Activated T-cell treated with anti-CD3 and anti-CD28 coated beads, Interleukin-2, amount 50 U/mL, for 1 hour (primary cell): Measurements from ENCODE around the gene CD6.

Experiments used
- DNase-seq: peaks from one replicate; pipeline ENCODE4 v3.0.0-alpha.2; 2020

Gene CD6

GRCh38 chr11:60971520-60971919 lies at the start of gene CD6:
Gene CD6 (plus strand): TSS chr11:60971680. CDS start chr11:60971866, 186 bp downstream.
- peak; percentile 75 for DNase-seq

- no peak for DNase-seq
Measured at GRCh38 chr11:60921777-60922335, 49.6 kb upstream of the CD6 start.

DNA sequence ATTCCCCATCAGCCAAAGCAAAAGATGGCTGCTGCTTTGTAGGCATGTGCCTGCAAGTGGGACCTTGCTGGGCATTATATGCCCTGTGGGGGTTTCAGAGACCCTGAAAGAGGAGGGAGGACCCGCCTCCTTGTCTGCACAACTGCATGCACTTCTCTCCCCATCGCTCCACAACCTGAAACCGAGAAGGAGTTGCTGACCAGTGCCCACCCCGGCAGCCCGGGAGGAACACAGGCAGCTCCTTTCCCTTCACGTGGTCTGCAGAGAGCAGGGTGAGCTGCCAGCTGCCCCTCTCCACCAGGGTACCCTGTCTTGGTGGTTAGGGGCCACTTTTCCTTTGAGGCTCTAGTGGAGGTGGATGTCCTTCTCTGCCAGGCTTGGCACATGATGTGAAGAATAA lies 48.6 kb upstream of the CD6 start:
- DNase-seq = no peak

DNA sequence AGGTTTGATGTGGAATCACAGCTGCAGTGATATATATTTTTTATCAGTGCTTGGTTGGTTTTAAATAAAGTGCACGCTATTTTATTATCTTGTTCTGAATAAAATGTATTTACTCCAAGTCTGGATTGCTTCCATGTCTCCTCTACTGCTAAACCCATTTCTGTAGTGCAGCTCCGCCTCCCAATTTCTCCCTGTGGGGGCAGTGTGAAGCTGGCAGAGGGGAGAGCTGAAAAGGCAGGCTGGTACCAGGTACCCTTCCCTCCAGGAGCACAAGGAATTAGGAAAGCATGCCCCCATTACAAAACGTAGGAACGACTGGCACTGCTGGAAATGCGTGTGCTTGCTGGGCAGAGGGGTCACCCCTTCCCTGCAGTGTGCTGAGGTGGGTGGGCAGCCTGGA lies 48.2 kb upstream of the CD6 start:
- no peak for DNase-seq

DNA sequence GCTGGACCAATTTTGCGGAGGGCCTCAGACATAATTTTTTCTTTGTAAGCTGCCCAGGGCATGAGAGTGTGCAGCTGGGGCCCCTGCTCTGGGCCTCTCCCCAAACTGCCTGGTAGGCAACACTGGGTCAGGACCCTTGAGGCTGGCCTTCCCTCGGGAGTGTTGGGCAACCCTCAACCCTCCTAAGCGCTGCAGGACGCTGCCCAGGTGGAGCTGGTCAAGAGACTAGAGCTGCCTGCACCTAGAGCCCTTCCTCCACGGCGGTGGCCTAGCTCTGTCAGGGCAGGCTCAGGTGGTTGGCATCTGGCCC lies 47.7 kb upstream of the CD6 start:
- no peak for DNase-seq

- DNase-seq = no peak
Measured at GRCh38 chr11:60924110-60924905, 47.2 kb upstream of the CD6 start, which contains the start of gene TMEM132A. Gene TMEM132A (plus strand): TSS chr11:60924460. CDS start chr11:60924634, 174 bp downstream.

GRCh38 chr11:60924906-60925853 lies 46.3 kb upstream of the CD6 start:
- DNase-seq = no peak

DNA sequence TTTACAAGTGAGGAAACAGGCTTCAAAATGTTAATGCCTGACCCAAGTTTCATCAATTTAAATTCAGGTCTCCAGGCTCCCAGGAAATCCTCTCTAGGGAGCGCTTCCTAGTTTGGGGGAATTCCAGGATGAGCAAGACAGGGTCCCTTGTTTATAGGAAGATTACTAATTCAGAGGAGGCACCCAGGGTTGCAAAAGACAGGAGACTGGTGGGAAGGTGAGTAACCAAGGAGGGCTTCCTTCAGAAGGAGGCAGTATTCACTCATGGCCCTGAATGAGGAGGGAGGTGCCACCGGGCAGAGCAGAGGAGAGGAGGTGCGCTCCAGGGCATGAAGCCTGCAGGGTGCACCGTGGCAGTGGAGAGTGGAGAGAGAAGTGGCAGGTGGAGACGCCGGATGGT lies 45.6 kb upstream of the CD6 start:
- no peak for DNase-seq

DNA sequence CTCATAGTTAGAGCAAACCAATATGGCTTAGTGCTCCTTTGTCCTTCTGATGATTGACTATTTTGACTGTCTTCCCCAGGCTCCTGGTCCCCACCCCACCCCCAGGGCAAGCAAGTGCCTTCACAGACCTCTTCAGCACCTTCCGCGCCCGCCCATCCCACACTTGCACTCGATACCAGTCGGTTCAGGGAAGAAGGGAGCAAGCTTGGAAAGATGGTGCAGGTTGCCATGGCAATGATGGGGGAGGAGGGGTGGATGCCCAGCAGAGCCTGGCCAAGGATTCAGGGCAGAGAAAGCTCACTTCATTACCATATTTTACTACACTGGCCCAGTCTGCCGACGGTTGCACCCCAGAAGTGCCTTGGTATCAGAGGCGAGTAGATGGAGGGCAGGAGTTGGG lies 45.0 kb upstream of the CD6 start:
- no peak for DNase-seq

DNA sequence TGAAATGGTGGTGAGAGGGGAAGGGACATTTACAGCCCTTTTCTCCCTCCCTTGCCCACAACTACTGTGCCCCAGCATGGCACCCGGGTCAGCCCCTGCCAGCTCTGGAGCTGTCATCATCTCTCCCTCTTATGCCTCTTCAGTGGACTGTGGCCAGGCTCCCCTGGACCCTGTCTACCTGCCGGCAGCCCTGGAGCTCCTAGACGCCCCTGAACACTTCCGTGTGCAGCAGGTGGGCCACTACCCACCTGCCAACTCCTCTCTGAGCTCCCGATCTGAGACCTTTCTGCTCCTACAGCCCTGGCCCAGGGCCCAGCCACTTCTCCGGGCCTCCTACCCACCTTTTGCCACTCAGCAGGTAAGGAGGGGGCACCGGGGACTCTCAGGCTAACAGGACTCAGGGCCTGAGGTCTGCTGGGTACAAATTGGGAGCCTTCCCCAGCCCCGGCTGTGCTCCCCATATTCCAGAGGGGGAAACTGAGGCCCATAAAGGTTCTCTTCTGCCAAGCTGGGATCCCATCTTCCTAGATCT lies 44.4 kb upstream of the CD6 start:
- DNase-seq = no peak

DNA sequence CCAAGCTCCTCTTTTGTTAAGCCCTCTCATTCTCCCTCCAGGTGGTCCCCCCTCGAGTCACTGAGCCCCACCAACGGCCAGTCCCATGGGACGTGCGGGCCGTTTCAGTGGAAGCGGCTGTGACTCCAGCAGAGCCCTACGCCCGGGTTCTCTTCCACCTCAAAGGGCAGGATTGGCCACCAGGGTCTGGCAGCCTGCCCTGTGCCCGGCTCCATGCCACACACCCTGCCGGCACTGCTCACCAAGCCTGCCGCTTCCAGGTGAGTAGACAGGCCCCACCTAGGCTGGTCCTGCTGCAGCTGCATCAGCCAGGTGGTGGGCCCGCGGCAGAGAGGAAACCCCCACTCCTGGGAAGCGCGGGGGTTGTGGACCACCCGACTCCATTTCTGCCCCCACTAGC lies 43.9 kb upstream of the CD6 start:
- DNase-seq = no peak

- no peak for DNase-seq
Measured at GRCh38 chr11:60928563-60929001, 42.9 kb upstream of the CD6 start.

DNA sequence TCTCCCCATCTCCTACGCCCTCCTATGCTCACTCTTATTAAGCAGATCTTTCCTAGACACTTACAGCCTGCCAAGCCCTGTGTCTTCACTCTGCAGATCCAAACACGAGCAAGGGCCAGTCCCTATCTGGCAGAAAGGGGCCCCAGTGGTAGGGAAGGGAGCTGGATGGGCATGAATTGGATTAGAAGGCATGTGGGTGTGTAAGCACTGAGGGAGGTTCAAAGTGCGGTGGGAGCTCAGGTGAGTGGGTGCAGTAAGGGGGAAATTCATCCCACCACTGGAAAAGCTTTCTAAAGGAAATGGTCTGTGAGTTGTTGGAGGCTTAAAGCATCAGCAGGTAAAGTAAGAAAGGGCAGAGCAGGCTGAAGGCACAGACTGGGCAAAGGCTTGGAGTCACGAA lies 41.7 kb upstream of the CD6 start:
- DNase-seq = no peak

DNA sequence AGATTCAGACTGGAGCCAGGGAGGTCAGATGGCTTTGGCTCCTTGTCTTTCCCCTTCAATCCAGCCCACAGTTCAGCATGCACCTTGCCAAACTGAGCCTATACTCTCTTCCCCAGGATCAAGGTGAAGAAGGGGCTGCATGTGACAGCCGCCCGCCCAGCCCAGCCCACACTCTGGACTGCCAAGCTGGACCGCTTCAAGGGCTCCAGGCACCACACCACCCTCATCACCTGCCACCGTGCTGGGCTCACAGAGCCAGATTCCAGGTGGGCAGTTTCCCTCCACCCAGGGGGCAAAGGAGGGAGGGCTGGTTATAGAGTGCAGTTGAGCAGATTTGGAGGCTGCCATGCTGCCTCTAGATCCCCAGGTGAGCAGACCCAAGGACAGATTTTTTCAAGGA lies 41.1 kb upstream of the CD6 start:
- DNase-seq = no peak

DNA sequence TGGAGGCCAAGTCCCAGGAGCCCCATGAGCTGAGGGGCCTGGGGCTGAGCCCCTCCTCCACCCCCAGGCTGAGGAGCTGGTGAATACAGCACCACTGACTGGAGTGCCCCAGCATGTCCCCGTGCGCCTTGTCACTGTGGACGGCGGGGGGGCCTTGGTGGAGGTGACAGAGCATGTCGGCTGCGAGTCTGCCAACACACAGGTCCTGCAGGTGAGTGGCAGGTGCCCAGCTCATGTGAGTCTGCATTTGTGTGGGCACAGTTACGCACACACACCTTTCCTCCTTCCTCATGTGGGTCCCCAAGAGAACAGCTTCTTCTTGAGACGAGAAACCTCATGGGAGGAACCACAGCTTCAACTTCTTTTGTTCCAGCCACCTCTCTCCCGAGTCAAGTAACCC lies 39.6 kb upstream of the CD6 start:
- DNase-seq = no peak

GRCh38 chr11:60932605-60933356 lies 38.7 kb upstream of the CD6 start:
- DNase-seq = no peak

- no peak for DNase-seq
Measured at GRCh38 chr11:60933416-60934123, 37.9 kb upstream of the CD6 start.

DNA sequence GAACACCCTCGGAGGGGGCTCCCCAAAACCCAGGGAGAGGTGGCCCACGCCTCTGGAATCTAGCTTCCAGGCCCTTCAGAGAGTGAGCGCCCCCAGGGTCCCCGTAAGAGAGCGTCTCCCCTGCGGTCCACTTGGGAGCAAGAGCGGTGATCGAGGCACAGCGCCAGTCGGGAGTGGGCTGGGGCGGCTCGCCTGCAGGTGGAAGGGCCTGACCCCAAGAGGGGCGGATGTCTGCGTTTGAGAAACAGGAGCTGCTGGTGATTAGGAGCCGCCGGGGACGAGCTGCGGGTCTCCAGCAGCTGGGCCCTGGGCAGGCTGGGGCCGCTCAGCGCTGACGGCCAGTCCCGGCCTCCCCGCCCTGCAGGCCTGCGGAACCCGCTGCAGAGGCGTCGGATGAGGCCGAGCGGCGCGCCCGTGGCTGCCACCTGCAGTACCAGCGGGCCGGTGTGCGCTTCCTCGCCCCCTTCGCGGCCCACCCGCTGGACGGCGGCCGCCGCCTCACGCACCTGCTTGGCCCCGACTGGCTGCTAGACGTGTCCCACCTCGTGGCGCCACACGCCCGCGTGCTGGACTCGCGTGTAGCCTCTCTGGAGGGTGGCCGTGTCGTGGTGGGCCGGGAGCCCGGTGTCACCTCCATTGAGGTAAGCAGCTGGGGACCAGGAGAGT lies 37.2 kb upstream of the CD6 start:
- no peak for DNase-seq

DNA sequence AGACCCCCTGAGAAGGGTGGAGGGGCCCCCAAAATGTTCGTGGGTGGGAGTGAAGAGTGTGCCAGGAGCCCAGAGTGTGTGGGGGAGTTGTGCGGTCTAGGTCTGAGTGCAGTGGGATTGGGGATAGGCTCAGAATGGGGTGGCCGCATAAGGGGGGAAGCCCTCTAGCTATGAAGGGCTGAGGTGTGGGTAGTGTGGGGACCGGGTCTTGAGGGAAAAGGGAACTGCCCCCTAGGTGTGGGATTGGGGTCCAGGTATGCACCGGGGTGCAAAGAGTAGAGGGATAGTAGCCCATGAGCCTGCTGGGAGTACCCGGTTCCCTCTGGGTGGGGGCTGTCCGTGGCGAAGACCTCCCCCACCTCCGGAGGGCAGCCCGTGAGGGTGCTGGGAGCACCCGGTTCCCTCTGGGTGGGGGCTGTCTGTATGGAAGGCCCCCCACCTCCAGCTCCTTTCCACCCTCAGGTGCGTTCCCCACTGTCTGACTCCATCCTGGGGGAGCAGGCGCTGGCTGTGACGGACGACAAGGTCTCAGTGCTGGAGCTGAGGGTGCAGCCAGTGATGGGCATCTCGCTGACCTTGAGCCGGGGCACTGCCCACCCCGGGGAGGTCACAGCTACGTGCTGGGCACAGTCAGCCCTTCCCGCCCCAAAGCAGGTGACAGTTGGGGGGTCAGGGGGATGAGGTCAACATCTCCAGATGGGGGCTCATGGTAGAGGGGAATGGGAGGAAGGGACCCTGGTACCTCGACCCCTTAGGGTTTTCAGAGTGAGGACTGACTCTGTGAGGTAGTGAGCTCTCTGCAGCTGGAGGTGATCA lies 36.5 kb upstream of the CD6 start:
- no peak for DNase-seq

GRCh38 chr11:60935676-60936442 lies 35.6 kb upstream of the CD6 start:
- DNase-seq = no peak
